H1 (cell line): Measurements from ENCODE around the gene CEP57L1. TPM values are rescaled to one million over a fixed set of nuclear protein-coding genes. Genes with fewer than 3 reads are reported as not detected.

Experiments used
- CTCF ChIA-PET: fragments of 300-600 bp; sonication (Branson Sonifier 250); formaldehyde crosslinking; loops from one replicate; lab custom pipeline; 2021; ENCODE audit not compliant: partially characterized antibody; lab: Charles Lee
- POLR2A ChIA-PET: fragments of 300-600 bp; sonication (Branson Sonifier 250); formaldehyde crosslinking; loops from one replicate; lab custom pipeline; 2021; ENCODE audit warnings: inconsistent platforms; ENCODE audit not compliant: partially characterized antibody; lab: Charles Lee
- DNase-seq, 2 experiments: peaks; one replicate each; pipeline versions ENCODE4 v3.0.0 to v3.0.0-alpha.2; 2010 to 2022; ENCODE audit warnings: low spot score in 2 of 2, low read depth in 1 of 2, mixed read lengths in 1 of 2
- FAIRE-seq: peaks from 2 replicates; lab custom pipeline; 2011; peaks lifted over from hg19 to GRCh38; lab: Jason Lieb, UNC
- H2AFZ ChIP-seq: 2 replicates; pipeline ENCODE4 v1.8.1; 2012; ENCODE audit warnings: low read length, inconsistent platforms
- H2AK5ac ChIP-seq: 2 replicates; pipeline ENCODE4 v1.6.1; 2013; ENCODE audit warnings: low read depth, low read length
- H2BK120ac ChIP-seq: replicated peaks from 2 replicates; pipeline ENCODE3; 2013; ENCODE audit warnings: low read depth, low read length, inconsistent platforms
- H2BK12ac ChIP-seq: 2 replicates; pipeline ENCODE4 v1.6.1; 2013; ENCODE audit warnings: low read depth, low read length
- H2BK15ac ChIP-seq: 2 replicates; pipeline ENCODE4 v1.6.1; 2013; ENCODE audit warnings: low read length
- H2BK20ac ChIP-seq: 2 replicates; pipeline ENCODE4 v1.6.1; 2013; ENCODE audit warnings: low read length
- H2BK5ac ChIP-seq: 2 replicates; pipeline ENCODE4 v1.6.1; 2013; ENCODE audit warnings: low read depth, low read length
- H3K14ac ChIP-seq: 2 replicates; pipeline ENCODE4 v1.6.1; 2013; ENCODE audit warnings: inconsistent platforms; ENCODE audit not compliant: insufficient read length
- H3K18ac ChIP-seq: 2 replicates; pipeline ENCODE4 v1.6.1; 2013; ENCODE audit warnings: low read length; ENCODE audit errors: extremely low read depth
- H3K23ac ChIP-seq: 2 replicates; pipeline ENCODE4 v1.6.1; 2013; ENCODE audit warnings: inconsistent platforms; ENCODE audit not compliant: insufficient read length
- H3K23me2 ChIP-seq: 2 replicates; pipeline ENCODE4 v1.6.1; 2013; ENCODE audit warnings: low read depth, low read length
- H3K27ac ChIP-seq: 2 replicates; pipeline ENCODE4 v1.6.1; 2011; ENCODE audit warnings: low read depth, low read length, inconsistent platforms
- H3K27me3 ChIP-seq, 4 experiments: replicated peaks in 1 of 4; 1 replicate in 1 of 4; 2 replicates in 3 of 4; pipeline versions ENCODE4 v1.6.1 to v1.8.1; 2011 to 2013; ENCODE audit warnings: low read length in 3 of 4, mild to moderate bottlenecking in 3 of 4, inconsistent platforms in 2 of 4, mixed read lengths in 2 of 4, moderate library complexity in 1 of 4; ENCODE audit not compliant: control insufficient read depth in 3 of 4, insufficient read depth in 3 of 4; ENCODE audit errors: extremely low read depth in 1 of 4
- H3K36me3 ChIP-seq, 4 experiments: 2 replicates each; pipeline versions ENCODE4 v1.6.1 to v1.8.1; 2011 to 2013; ENCODE audit warnings: mild to moderate bottlenecking in 4 of 4, low read length in 3 of 4, moderate library complexity in 2 of 4, control low read depth in 1 of 4, inconsistent platforms in 1 of 4; ENCODE audit not compliant: insufficient read depth in 4 of 4, control insufficient read depth in 2 of 4
- H3K4ac ChIP-seq: replicated peaks from 2 replicates; pipeline ENCODE3; 2013; ENCODE audit warnings: low read length, low read depth, mixed read lengths, inconsistent platforms; ENCODE audit not compliant: insufficient read length
- H3K4me1 ChIP-seq, 4 experiments: replicated peaks in 1 of 4; 1 replicate in 1 of 4; 2 replicates in 3 of 4; pipeline versions ENCODE4 v1.6.1 to v1.8.1; 2011 to 2013; ENCODE audit warnings: low read length in 3 of 4, inconsistent platforms in 2 of 4, mixed read lengths in 1 of 4; ENCODE audit not compliant: insufficient read depth in 4 of 4, control insufficient read depth in 3 of 4
- H3K4me2 ChIP-seq, 2 experiments: 2 replicates each; pipeline versions ENCODE4 v1.6.1 to v1.8.1; 2011 to 2013; ENCODE audit warnings: low read depth in 2 of 2, low read length in 2 of 2, control low read depth in 1 of 2, inconsistent platforms in 1 of 2, mild to moderate bottlenecking in 1 of 2; ENCODE audit not compliant: insufficient read depth in 1 of 2
- H3K4me3 ChIP-seq, 4 experiments: fragments of 200-600, 300-600 bp in 1 of 4; sonication (generic), shearing (Covaris generic), sonication (Bioruptor Twin) in 1 of 4; 2 replicates each; pipeline versions ENCODE4 v1.5.1 to v1.8.1; 2011 to 2016; ENCODE audit warnings: low read length in 4 of 4, low read depth in 3 of 4, control low read depth in 2 of 4, inconsistent platforms in 2 of 4, mild to moderate bottlenecking in 2 of 4, mixed read lengths in 1 of 4, moderate library complexity in 1 of 4; ENCODE audit not compliant: insufficient read depth in 2 of 4; ENCODE audit errors: extremely low read depth in 1 of 4
- H3K56ac ChIP-seq: replicated peaks from 2 replicates; pipeline ENCODE3; 2013; ENCODE audit warnings: low read depth, mild to moderate bottlenecking, mixed read lengths, low read length, inconsistent platforms; ENCODE audit not compliant: insufficient read length
- H3K79me1 ChIP-seq: 2 replicates; pipeline ENCODE4 v1.6.1; 2013; ENCODE audit warnings: low read depth, low read length, control low read depth
- H3K79me2 ChIP-seq, 2 experiments: 2 replicates each; pipeline versions ENCODE4 v1.6.1 to v1.8.1; 2012 to 2013; ENCODE audit warnings: low read length in 2 of 2, mild to moderate bottlenecking in 2 of 2, inconsistent platforms in 1 of 2; ENCODE audit not compliant: insufficient read depth in 2 of 2, control insufficient read depth in 1 of 2
- H3K9ac ChIP-seq, 4 experiments: replicated peaks in 1 of 4; 1 replicate in 1 of 4; 2 replicates in 3 of 4; pipeline versions ENCODE4 v1.6.1 to v1.8.1; 2011 to 2013; ENCODE audit warnings: low read depth in 3 of 4, low read length in 3 of 4, control low read depth in 2 of 4, mild to moderate bottlenecking in 2 of 4, moderate library complexity in 2 of 4, inconsistent platforms in 1 of 4; ENCODE audit errors: extremely low read depth in 1 of 4
- H3K9me3 ChIP-seq, 2 experiments: 2 replicates each; pipeline versions ENCODE4 v1.6.1 to v1.8.1; 2012 to 2013; ENCODE audit warnings: mild to moderate bottlenecking in 2 of 2, moderate library complexity in 2 of 2, control low read depth in 1 of 2, inconsistent platforms in 1 of 2, low read depth in 1 of 2, low read length in 1 of 2, mixed read lengths in 1 of 2; ENCODE audit not compliant: insufficient read depth in 2 of 2
- H4K20me1 ChIP-seq, 2 experiments: replicated peaks in 1 of 2; 2 replicates each; pipeline versions ENCODE3 to v1.8.1; 2011 to 2013; ENCODE audit warnings: inconsistent platforms in 2 of 2, low read length in 2 of 2, mild to moderate bottlenecking in 1 of 2; ENCODE audit not compliant: insufficient read depth in 2 of 2, control insufficient read depth in 1 of 2
- H4K5ac ChIP-seq: 2 replicates; pipeline ENCODE4 v1.6.1; 2013; ENCODE audit warnings: low read length, low read depth, mixed read lengths, inconsistent platforms; ENCODE audit not compliant: insufficient read length
- H4K8ac ChIP-seq: 2 replicates; pipeline ENCODE4 v1.8.0; 2013; ENCODE audit warnings: mild to moderate bottlenecking, moderate library complexity, low read length, inconsistent platforms; ENCODE audit not compliant: insufficient read depth; ENCODE audit errors: extremely low read depth
- H4K91ac ChIP-seq: replicated peaks from 2 replicates; pipeline ENCODE3; 2013; ENCODE audit warnings: low read length, mixed read lengths, inconsistent platforms; ENCODE audit not compliant: insufficient read length
- BACH1 ChIP-seq: IDR thresholded peaks from 2 replicates; pipeline ENCODE4 v1.6.1; 2012; ENCODE audit warnings: low read length, improper control_type of control experiment
- CEBPB ChIP-seq: IDR thresholded peaks from 2 replicates; pipeline ENCODE4 v1.6.1; 2012; ENCODE audit warnings: low read depth, low read length
- EP300 ChIP-seq, 2 experiments: IDR thresholded peaks; 1 replicate in 1 of 2; 2 replicates in 1 of 2; pipeline ENCODE4 v1.6.1; 2011 to 2012; ENCODE audit warnings: low read depth in 2 of 2, low read length in 2 of 2, mild to moderate bottlenecking in 2 of 2, borderline replicate concordance in 1 of 2, inconsistent platforms in 1 of 2, moderate library complexity in 1 of 2
- GTF2F1 ChIP-seq: IDR thresholded peaks from 2 replicates; pipeline ENCODE4 v1.6.1; 2012; ENCODE audit warnings: low read depth, low read length, improper control_type of control experiment, borderline replicate concordance
- HDAC2 ChIP-seq, 2 experiments: fragments of 300-600 bp in 1 of 2; sonication (generic) in 1 of 2; IDR thresholded peaks; 2 replicates each; pipeline ENCODE4 v1.6.1; 2011 to 2012; ENCODE audit warnings: low read depth in 2 of 2, low read length in 2 of 2, mild to moderate bottlenecking in 2 of 2, moderate library complexity in 2 of 2, borderline replicate concordance in 1 of 2, inconsistent platforms in 1 of 2
- MAFK ChIP-seq: IDR thresholded peaks from 2 replicates; pipeline ENCODE4 v1.6.1; 2012; ENCODE audit warnings: low read depth, mild to moderate bottlenecking, improper control_type of control experiment, low read length
- POLR2A ChIP-seq, 2 experiments: IDR thresholded peaks; 1 replicate in 1 of 2; 2 replicates in 1 of 2; pipeline ENCODE4 v1.6.1; 2011; ENCODE audit warnings: low read depth in 2 of 2, low read length in 2 of 2, mild to moderate bottlenecking in 2 of 2; ENCODE audit errors: control extremely low read depth in 1 of 2
- RXRA ChIP-seq: IDR thresholded peaks from 2 replicates; pipeline ENCODE4 v1.6.1; 2011; ENCODE audit warnings: low read depth, mild to moderate bottlenecking, low read length, moderate library complexity; ENCODE audit not compliant: insufficient read depth
- TCF12 ChIP-seq: IDR thresholded peaks from 2 replicates; pipeline ENCODE4 v1.6.1; 2011; ENCODE audit warnings: low read depth, mild to moderate bottlenecking, low read length
- polyA plus RNA-seq, 7 experiments: library from polyadenylated mRNA; depleted of rRNA in 3 of 7; stranded (reverse) in 5 of 7; unstranded in 2 of 7; fragments of >200 nt in 5 of 7; fragments of 200-250 nt in 2 of 7; gene quantifications; 1 replicate in 5 of 7; 2 replicates in 1 of 7; 4 replicates in 1 of 7; pipeline versions ENCODE4 v1.2.1 to v1.2.3, GENCODE V29; 2011 to 2013; ENCODE audit warnings: missing spikeins in 2 of 7, mixed read lengths in 2 of 7
- total RNA-seq: library from RNA; stranded (reverse); fragmentation: NEBNext Ultra II Directional; extraction: Animal tissue kit (Norgen Biotek cat#: 25700); gene quantifications from 2 replicates; pipeline ENCODE4 v1.2.1, GENCODE V29; 2021
- TF ChIP-seq, protein P1 (sequence below), 3 experiments: IDR thresholded peaks; 1 replicate in 2 of 3; 2 replicates in 1 of 3; pipeline versions ENCODE4 v1.5.1 to v1.6.1; 2011; ENCODE audit warnings: low read length in 3 of 3, mild to moderate bottlenecking in 3 of 3, inconsistent platforms in 2 of 3, low read depth in 1 of 3, moderate library complexity in 1 of 3; ENCODE audit not compliant: insufficient read depth in 1 of 3; ENCODE audit errors: control extremely low read depth in 1 of 3
- TF ChIP-seq, protein P2 (sequence below): IDR thresholded peaks from 2 replicates; pipeline ENCODE4 v1.6.1; 2012; ENCODE audit warnings: inconsistent platforms

Gene CEP57L1
- total and polyA plus RNA-seq, 2 of the 8 experiments (the other 6 are each of a cell fraction or from before 2014, with no cell fraction given), result 3.6 to 11.5 TPM

DNA sequence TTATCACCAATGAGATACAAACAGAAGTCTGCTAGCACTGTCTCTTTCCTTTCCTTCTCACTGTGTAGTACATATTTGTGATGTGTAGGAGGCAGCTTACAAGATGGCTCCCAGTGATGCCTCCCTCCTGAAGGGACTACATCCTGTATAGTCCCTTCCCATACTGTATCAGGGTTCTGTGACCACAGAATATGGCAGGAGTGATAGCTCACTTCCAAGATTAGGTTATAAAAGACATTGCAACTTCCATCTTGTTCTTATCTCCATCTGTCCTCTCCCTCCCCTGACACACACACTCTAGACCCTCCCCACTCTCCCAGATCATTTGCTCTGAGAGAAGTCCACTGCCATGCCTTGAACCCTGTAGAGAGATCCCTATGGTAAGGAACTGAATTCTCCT, 38.6 kb upstream of the CEP57L1 start:
- no peak overlapping the region for H2BK120ac ChIP-seq
- H4K8ac ChIP-seq, result no peak overlapping the region
- no peak overlapping the region for H3K14ac ChIP-seq
- no peak for FAIRE-seq
- H2AFZ ChIP-seq, result no peak overlapping the region
- POLR2A ChIA-PET, result interaction anchor here (0.5 kb wide), 1 partner anchor 130 kb away, joined by 3 read pairs; no protein-coding TSS in a partner anchor
- peaks cover 2 to 5% (median 3%) of the 10 kb centered on the region in 4 experiments; a peak in 5 of 7 replicates for H3K4me1 ChIP-seq
- no peak overlapping the region for H2BK15ac ChIP-seq
- no peaks in the 10 kb centered on the region for H3K79me2 ChIP-seq
- no peak overlapping the region for H2AK5ac ChIP-seq
- no peak overlapping the region for H3K27ac ChIP-seq
- H4K91ac ChIP-seq, result no peak overlapping the region
- H3K4me2 ChIP-seq, result no peak overlapping the region
- H3K9ac ChIP-seq, result no peak overlapping the region
- H2BK5ac ChIP-seq, result no peak overlapping the region
- H3K79me1 ChIP-seq, result no peaks in the 10 kb centered on the region
- H4K5ac ChIP-seq, result no peak overlapping the region
- H2BK20ac ChIP-seq, result no peak overlapping the region
- no peak overlapping the region for H2BK12ac ChIP-seq
- H3K23me2 ChIP-seq, result no peaks in the 10 kb centered on the region; the same call in 1 of the 2 replicates
- DNase-seq, result no peak
- no peak overlapping the region for H3K23ac ChIP-seq
- no peak overlapping the region for H3K56ac ChIP-seq
- H3K18ac ChIP-seq, result no peak overlapping the region
- H4K20me1 ChIP-seq, result no peaks in the 10 kb centered on the region
- no peak overlapping the region for H3K4ac ChIP-seq
- H3K4me3 ChIP-seq, result no peak overlapping the region
- H3K36me3 ChIP-seq, result no peaks in the 10 kb centered on the region
- H3K9me3 ChIP-seq, result no peaks in the 10 kb centered on the region
- CTCF ChIA-PET, result interaction anchor here (0.9 to 1.7 kb wide), 3 partner anchors 16 to 39 kb away, joined by 4 to 6 read pairs (median 4); no protein-coding TSS in a partner anchor
- H3K27me3 ChIP-seq, result no peaks in the 10 kb centered on the region
- TF ChIP-seq RXRA, result no peak
- TF ChIP-seq GTF2F1, result no peak
- TF ChIP-seq CEBPB, result no peak
- TF ChIP-seq, protein P1, sequence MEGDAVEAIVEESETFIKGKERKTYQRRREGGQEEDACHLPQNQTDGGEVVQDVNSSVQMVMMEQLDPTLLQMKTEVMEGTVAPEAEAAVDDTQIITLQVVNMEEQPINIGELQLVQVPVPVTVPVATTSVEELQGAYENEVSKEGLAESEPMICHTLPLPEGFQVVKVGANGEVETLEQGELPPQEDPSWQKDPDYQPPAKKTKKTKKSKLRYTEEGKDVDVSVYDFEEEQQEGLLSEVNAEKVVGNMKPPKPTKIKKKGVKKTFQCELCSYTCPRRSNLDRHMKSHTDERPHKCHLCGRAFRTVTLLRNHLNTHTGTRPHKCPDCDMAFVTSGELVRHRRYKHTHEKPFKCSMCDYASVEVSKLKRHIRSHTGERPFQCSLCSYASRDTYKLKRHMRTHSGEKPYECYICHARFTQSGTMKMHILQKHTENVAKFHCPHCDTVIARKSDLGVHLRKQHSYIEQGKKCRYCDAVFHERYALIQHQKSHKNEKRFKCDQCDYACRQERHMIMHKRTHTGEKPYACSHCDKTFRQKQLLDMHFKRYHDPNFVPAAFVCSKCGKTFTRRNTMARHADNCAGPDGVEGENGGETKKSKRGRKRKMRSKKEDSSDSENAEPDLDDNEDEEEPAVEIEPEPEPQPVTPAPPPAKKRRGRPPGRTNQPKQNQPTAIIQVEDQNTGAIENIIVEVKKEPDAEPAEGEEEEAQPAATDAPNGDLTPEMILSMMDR (IDR thresholded peaks at IDR 0.05; ENCODE audit: control extremely low read depth in 1 of 3, insufficient read depth in 1 of 3, low read depth in 1 of 3, low read length in 3 of 3), result no peak
- TF ChIP-seq, protein P2, sequence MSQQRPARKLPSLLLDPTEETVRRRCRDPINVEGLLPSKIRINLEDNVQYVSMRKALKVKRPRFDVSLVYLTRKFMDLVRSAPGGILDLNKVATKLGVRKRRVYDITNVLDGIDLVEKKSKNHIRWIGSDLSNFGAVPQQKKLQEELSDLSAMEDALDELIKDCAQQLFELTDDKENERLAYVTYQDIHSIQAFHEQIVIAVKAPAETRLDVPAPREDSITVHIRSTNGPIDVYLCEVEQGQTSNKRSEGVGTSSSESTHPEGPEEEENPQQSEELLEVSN, result no peak
- no peak for TF ChIP-seq HDAC2 (IDR thresholded peaks at IDR 0.05; ENCODE audit: borderline replicate concordance in 1 of 2, low read depth in 2 of 2, low read length in 2 of 2)
- TF ChIP-seq BACH1, result no peak
- no peak for TF ChIP-seq TCF12
- TF ChIP-seq MAFK, result no peak
- no peak for TF ChIP-seq EP300 (IDR thresholded peaks at IDR 0.05; ENCODE audit: borderline replicate concordance in 1 of 2, low read depth in 2 of 2, low read length in 2 of 2)
- TF ChIP-seq POLR2A (IDR thresholded peaks at IDR 0.05; ENCODE audit: control extremely low read depth in 1 of 2, low read depth in 2 of 2, low read length in 2 of 2), result no peak
